Fibroblast of mammary gland (primary cell): Measurements from ENCODE around the gene FAT3.
A peak's percentile ranks its signal among the peaks of the same experiment; 100 is the strongest.

Source experiments
- DNase-seq: peaks from one replicate; pipeline ENCODE4 v3.0.0-alpha.2; 2010; ENCODE audit warnings: low read depth
- H3K4me3 ChIP-seq: 2 replicates; pipeline ENCODE4 v1.5.1; 2011; ENCODE audit warnings: low read depth, mild to moderate bottlenecking, low read length, moderate library complexity; ENCODE audit not compliant: control insufficient read depth
- CTCF ChIP-seq: conservative IDR thresholded peaks from 2 replicates; pipeline ENCODE4 v1.5.1; 2011; ENCODE audit warnings: low read depth, low read length, inconsistent platforms; ENCODE audit not compliant: control insufficient read depth, insufficient read depth

FAT3 gene

GRCh38 chr11:92224407-92225124, at the start of gene FAT3:
Gene FAT3 (plus strand): TSS chr11:92224818. CDS start chr11:92352113, 127,295 bp downstream.
- TF ChIP-seq CTCF = no peak
- H3K4me3 ChIP-seq = no peak within 1 kb of the TSS
- DNase-seq = peak; percentile 12

DNA sequence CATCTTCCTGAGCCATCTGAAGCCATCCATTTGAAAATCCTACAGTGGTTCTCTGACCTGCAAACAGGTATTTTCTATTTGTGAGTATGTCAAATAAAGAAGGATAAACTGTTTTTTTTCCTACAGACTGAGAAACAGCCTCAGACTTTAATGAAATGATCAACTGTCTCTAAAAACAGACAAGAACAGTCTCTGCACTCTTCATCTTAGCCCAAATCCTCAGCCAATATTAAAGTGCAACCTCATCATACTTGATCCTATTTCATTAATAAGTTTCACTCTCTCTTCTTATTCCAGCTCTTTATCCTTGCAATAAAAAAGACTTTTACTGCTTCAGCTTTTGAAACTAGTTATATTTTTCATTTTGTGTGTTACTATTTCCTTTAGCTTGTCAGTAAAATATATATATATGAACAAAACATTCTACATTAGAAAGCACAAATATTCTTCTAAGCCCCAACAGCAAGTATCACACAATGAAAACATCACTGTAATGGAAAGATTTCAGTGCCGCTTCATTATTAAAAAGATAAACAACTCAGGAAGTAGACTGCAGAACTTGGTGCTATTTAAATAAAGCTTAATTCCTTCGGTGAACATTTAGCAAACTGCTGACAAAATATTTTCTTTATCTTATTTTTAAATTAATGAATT, 45.5 kb upstream of the FAT3 start:
- TF ChIP-seq CTCF = no peak
- no peak overlapping the region for H3K4me3 ChIP-seq

DNA sequence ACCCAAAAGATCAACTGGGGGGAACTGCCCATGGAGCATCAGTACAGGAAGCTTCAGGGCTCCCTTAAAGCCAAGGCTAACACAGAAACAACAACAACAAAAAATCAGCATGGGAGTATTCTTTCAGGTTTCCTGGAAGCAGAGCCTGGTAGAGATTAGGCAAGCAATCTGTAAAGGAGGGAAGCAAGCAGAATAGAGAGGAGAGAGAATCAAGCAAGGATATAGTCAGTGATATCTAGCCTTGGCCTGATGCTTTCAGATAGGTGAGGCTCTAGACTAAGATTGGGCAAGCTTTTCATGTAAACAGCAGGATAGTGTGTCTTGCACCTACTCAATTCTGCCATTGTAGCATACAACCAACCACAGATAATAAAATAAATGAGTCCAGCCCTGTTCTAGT, 44.4 kb upstream of the FAT3 start:
- DNase-seq = no peak
- no peak for TF ChIP-seq CTCF
- H3K4me3 ChIP-seq = no peak overlapping the region

More for the DNA sequence above, 45.5 kb upstream of the FAT3 start:
- no peak for DNase-seq

GRCh38 chr11:92180664-92181251, 43.9 kb upstream of the FAT3 start:
- peak; percentile 62 for DNase-seq
- H3K4me3 ChIP-seq = no peak overlapping the region
- no peak for TF ChIP-seq CTCF

DNA sequence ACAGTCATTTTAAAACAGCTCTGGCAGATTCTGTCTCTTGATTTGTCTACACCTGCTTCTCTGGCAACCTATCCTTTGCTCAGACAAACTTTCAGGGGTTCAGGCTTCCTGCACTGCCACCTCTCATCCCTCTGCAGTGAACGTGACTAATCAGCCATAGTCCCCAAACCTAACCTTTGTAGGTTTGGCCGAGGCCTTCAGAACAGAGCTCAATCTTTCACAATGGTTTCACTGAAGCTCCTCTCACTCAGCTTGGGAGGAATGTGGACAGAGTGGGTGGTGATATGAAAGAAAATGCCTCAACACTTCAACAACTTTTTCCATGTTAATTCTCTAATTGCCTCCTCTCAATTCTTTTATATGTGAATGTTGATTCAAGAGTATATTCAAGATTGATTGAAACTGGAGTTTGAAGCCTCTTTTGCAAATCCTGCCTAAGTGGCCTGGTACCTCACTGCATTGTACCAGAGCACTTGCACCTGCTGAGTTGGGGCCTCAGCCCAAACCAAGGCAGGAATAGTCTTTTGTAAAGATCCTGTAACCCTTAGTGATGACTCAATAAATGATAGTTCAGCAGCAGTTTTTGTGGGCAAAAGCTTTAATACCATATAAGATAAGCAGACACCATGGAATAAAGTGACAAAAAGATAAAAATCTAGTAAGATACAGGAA, 33.9 kb upstream of the FAT3 start:
- H3K4me3 ChIP-seq = no peak overlapping the region
- no peak for DNase-seq
- TF ChIP-seq CTCF = no peak

GRCh38 chr11:92192141-92192540, 32.5 kb upstream of the FAT3 start:
- no peak for DNase-seq
- TF ChIP-seq CTCF = no peak
- H3K4me3 ChIP-seq = no peak overlapping the region
